Astrocyte of the spinal cord (primary cell): Measurements from ENCODE around the gene AGAP1.
"Not testable (repeated sequence)": the region's sequence is repeated elsewhere in the genome, so short reads cannot be mapped to it uniquely, and the experiment has no call there.

Experiments used
- DNase-seq: peaks from one replicate; pipeline ENCODE4 v3.0.0; 2011; ENCODE audit warnings: low read depth, low spot score
- H3K4me3 ChIP-seq: 2 replicates; pipeline ENCODE4 v1.5.1; 2011; ENCODE audit warnings: low read depth, mild to moderate bottlenecking, low read length, moderate library complexity
- CTCF ChIP-seq: IDR thresholded peaks from 2 replicates; pipeline ENCODE4 v1.5.1; 2012; ENCODE audit warnings: low read depth, mild to moderate bottlenecking, low read length, inconsistent platforms
- in situ Hi-C: cut with HindIII; loops from 2 replicates; pipeline ENCODE4 v1.10.0; 2017; ENCODE audit warnings: low sequenced_read_pairs

AGAP1 gene

GRCh38 chr2:235598532-235599531, 105.0 kb downstream of the AGAP1 start:
- H3K4me3 ChIP-seq, result no peak overlapping the region
- TF ChIP-seq CTCF, result no peak
- in situ Hi-C loops, result no loop called here
- DNase-seq, result no peak

GRCh38 chr2:235599596-235600338, 105.9 kb downstream of the AGAP1 start:
- TF ChIP-seq CTCF, result no peak
- no peak overlapping the region for H3K4me3 ChIP-seq
- no peak for DNase-seq
- in situ Hi-C loops, result no loop called here

- in situ Hi-C loops, result no loop called here
- no peak overlapping the region for H3K4me3 ChIP-seq
- DNase-seq, result no peak
Observed at GRCh38 chr2:235600406-235600805, 106.6 kb downstream of the AGAP1 start.

GRCh38 chr2:235600926-235601325, 107.1 kb downstream of the AGAP1 start:
- in situ Hi-C loops, result no loop called here
- no peak for DNase-seq
- no peak overlapping the region for H3K4me3 ChIP-seq
- no peak for TF ChIP-seq CTCF

More at GRCh38 chr2:235600406-235600805, 106.6 kb downstream of the AGAP1 start:
- TF ChIP-seq CTCF, result no peak

- H3K4me3 ChIP-seq, result no peak overlapping the region
- in situ Hi-C loops, result no loop called here
- TF ChIP-seq CTCF, result no peak
- DNase-seq, result no peak
Observed at GRCh38 chr2:235601960-235602704, 108.3 kb downstream of the AGAP1 start.

- in situ Hi-C loops, H3K4me3 ChIP-seq, DNase-seq: not testable (repeated sequence)
Observed at GRCh38 chr2:235602971-235603370, 109.1 kb downstream of the AGAP1 start.
